ENCODE data around the gene UNC80. TPM values are rescaled to one million over a fixed set of nuclear protein-coding genes. Genes with fewer than 3 reads are reported as not detected.

Gene UNC80
- under 1 TPM; under 0.01 to 0.17 (median 0.09) TPM for total RNA-seq

GRCh38 chr2:209771474-209772289 is at the start of gene UNC80:
Gene UNC80, plus strand, starts transcription at chr2:209771832. Its CDS starts 241 bp downstream, at chr2:209772073.
- no peak for DNase-seq (ENCODE audit: extremely low spot score)
- intact Hi-C loops (cut with DNase I) = no loop called here
- 4% methylated on average over 35 of the region's 73 CpGs for WGBS
- Histone ChIP-seq H3K4me1 (peaks cover 4 to 13% (median 10%) of the 10 kb centered on the region in 4 donors), H3K4me3 (peak within 1 kb of the TSS; percentile 12 to 48 (median 32)), H3K36me3 (no peaks in the 10 kb centered on the region), H3K27me3 (peaks cover 0 to 61% (median 4%) of the 10 kb centered on the region in 4 donors), H3K9me3 (no peaks in the 10 kb centered on the region), H3K27ac (replicated peaks in 1 of 4) (no peak within 1 kb of the TSS)
- TF ChIP-seq, protein P1, sequence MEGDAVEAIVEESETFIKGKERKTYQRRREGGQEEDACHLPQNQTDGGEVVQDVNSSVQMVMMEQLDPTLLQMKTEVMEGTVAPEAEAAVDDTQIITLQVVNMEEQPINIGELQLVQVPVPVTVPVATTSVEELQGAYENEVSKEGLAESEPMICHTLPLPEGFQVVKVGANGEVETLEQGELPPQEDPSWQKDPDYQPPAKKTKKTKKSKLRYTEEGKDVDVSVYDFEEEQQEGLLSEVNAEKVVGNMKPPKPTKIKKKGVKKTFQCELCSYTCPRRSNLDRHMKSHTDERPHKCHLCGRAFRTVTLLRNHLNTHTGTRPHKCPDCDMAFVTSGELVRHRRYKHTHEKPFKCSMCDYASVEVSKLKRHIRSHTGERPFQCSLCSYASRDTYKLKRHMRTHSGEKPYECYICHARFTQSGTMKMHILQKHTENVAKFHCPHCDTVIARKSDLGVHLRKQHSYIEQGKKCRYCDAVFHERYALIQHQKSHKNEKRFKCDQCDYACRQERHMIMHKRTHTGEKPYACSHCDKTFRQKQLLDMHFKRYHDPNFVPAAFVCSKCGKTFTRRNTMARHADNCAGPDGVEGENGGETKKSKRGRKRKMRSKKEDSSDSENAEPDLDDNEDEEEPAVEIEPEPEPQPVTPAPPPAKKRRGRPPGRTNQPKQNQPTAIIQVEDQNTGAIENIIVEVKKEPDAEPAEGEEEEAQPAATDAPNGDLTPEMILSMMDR (IDR thresholded peaks at IDR 0.05) = no peak
- TF ChIP-seq POLR2AphosphoS5 (IDR thresholded peaks at IDR 0.05) = no peak

GRCh38 chr2:209726311-209726710 is 45.3 kb upstream of the UNC80 start:
- intact Hi-C loops (cut with DNase I) = no loop called here
- WGBS = 95% methylated on average over 2 of the region's 2 CpGs
- H3K27me3 ChIP-seq = no peaks in the 10 kb centered on the region
- TF ChIP-seq, protein P1 (IDR thresholded peaks at IDR 0.05) = no peak
- no peak for TF ChIP-seq EP300 (IDR thresholded peaks at IDR 0.05)
- H3K4me1 ChIP-seq = no peaks in the 10 kb centered on the region
- DNase-seq (ENCODE audit: extremely low spot score) = no peak
- H3K9me3 ChIP-seq = no peaks in the 10 kb centered on the region
- no peak overlapping the region for H3K27ac ChIP-seq (replicated peaks in 1 of 4)
- no peak overlapping the region for H3K4me3 ChIP-seq
- no peaks in the 10 kb centered on the region for H3K36me3 ChIP-seq

- Histone ChIP-seq H3K4me3 (no peak overlapping the region), H3K36me3 (no peaks in the 10 kb centered on the region), H3K4me1 (no peaks in the 10 kb centered on the region), H3K9me3 (no peaks in the 10 kb centered on the region), H3K27ac (replicated peaks in 1 of 4) (no peak overlapping the region), H3K27me3 (no peaks in the 10 kb centered on the region)
- DNase-seq (ENCODE audit: extremely low spot score) = no peak
- TF ChIP-seq, protein P1 (IDR thresholded peaks at IDR 0.05) = no peak
- TF ChIP-seq POLR2A (IDR thresholded peaks at IDR 0.05; ENCODE audit: low read depth) (no peak), POLR2AphosphoS5 (IDR thresholded peaks at IDR 0.05) (no peak), EP300 (IDR thresholded peaks at IDR 0.05) (no peak)
- intact Hi-C loops (cut with DNase I) = no loop called here
- WGBS = 87% methylated on average over 2 of the region's 2 CpGs
Measured at GRCh38 chr2:209727077-209727476, 44.6 kb upstream of the UNC80 start.

- DNase-seq (ENCODE audit: extremely low spot score) = no peak
- WGBS = 71% methylated on average over 3 of the region's 3 CpGs
- Histone ChIP-seq H3K27me3 (no peaks in the 10 kb centered on the region), H3K4me1 (no peaks in the 10 kb centered on the region), H3K9me3 (no peaks in the 10 kb centered on the region), H3K36me3 (no peaks in the 10 kb centered on the region), H3K27ac (replicated peaks in 1 of 4) (no peak overlapping the region), H3K4me3 (no peak overlapping the region)
- intact Hi-C loops (cut with DNase I) = no loop called here
- TF ChIP-seq EP300 (IDR thresholded peaks at IDR 0.05) = no peak
- no peak for TF ChIP-seq POLR2A (IDR thresholded peaks at IDR 0.05; ENCODE audit: low read depth)
- TF ChIP-seq POLR2AphosphoS5 (IDR thresholded peaks at IDR 0.05) = no peak
- TF ChIP-seq, protein P1 (IDR thresholded peaks at IDR 0.05) = no peak
Measured at GRCh38 chr2:209734805-209735204, 36.8 kb upstream of the UNC80 start.

DNA sequence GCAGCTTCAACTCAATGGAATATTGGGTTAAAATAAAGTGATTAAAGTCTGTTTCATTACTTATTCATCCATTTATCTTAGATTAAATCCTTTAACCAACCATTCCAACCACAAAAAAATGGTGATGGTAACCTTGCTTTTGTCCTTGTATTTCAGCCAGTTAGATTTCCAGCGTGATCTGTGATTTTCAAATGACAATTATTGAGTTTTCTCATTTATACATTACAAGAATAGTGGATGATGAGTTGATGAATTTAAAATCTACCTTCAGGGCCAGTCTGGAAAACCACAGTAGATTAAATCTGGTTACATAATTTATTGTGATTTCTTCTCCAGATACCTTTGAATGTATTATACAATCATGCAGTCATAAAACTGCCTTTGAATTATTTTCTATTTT is 29.7 kb upstream of the UNC80 start:
- H3K9me3 ChIP-seq = no peaks in the 10 kb centered on the region
- no peaks in the 10 kb centered on the region for H3K36me3 ChIP-seq
- no peak overlapping the region for H3K4me3 ChIP-seq
- no peaks in the 10 kb centered on the region for H3K4me1 ChIP-seq
- no peak for DNase-seq (ENCODE audit: extremely low spot score)
- no peak overlapping the region for H3K27ac ChIP-seq (replicated peaks in 1 of 4)
- TF ChIP-seq, protein P1 (IDR thresholded peaks at IDR 0.05) = no peak
- TF ChIP-seq POLR2AphosphoS5 (IDR thresholded peaks at IDR 0.05) = no peak
- TF ChIP-seq EP300 (IDR thresholded peaks at IDR 0.05) = no peak
- TF ChIP-seq POLR2A (IDR thresholded peaks at IDR 0.05; ENCODE audit: low read depth) = no peak
- WGBS = 65% methylated on average over 1 of the region's 1 CpG
- intact Hi-C loops (cut with DNase I) = no loop called here
- no peaks in the 10 kb centered on the region for H3K27me3 ChIP-seq
